GM12801 (cell line): ENCODE results near the gene RFTN2.

Experiments used
- TF ChIP-seq, protein P1 (sequence below): IDR thresholded peaks from one replicate; pipeline ENCODE4 v1.5.1; 2011; ENCODE audit warnings: control low read depth; ENCODE audit not compliant: insufficient read length; ENCODE audit errors: extremely low read depth

Gene RFTN2

DNA sequence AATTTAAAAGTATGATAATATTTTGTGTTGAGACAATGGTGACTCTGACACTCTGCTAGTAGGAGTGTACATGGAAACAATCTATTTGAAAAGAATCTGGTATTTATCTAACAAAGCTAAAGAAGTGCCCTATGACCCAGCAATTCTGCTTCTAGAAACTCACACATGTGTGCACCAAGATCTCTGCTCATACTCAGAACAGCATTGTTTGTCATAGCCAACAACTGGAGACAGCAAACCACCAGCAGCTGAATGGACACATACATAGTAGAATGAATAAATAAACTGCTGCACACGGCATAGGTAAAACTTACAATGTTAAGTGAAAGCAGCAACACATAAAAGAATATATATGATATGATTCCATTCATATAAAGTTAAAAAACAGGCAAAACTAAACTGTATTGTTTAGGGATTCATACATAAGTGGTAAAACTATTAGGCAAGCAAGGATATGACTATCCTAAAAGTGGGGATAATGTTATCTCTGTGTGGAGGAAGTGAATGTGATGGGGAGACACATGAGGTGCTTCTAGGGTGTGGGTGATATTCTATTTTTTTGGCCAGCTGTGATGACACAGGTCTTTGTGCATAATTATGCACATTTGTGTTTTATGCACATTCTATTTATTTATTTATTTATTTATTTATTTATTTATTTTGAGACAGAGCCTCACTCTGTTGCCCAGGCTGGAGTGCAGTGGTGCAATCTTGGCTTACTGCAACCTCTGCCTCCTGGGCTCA is 71.1 kb downstream of the RFTN2 start:
- TF ChIP-seq, protein P1, sequence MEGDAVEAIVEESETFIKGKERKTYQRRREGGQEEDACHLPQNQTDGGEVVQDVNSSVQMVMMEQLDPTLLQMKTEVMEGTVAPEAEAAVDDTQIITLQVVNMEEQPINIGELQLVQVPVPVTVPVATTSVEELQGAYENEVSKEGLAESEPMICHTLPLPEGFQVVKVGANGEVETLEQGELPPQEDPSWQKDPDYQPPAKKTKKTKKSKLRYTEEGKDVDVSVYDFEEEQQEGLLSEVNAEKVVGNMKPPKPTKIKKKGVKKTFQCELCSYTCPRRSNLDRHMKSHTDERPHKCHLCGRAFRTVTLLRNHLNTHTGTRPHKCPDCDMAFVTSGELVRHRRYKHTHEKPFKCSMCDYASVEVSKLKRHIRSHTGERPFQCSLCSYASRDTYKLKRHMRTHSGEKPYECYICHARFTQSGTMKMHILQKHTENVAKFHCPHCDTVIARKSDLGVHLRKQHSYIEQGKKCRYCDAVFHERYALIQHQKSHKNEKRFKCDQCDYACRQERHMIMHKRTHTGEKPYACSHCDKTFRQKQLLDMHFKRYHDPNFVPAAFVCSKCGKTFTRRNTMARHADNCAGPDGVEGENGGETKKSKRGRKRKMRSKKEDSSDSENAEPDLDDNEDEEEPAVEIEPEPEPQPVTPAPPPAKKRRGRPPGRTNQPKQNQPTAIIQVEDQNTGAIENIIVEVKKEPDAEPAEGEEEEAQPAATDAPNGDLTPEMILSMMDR: no peak

DNA sequence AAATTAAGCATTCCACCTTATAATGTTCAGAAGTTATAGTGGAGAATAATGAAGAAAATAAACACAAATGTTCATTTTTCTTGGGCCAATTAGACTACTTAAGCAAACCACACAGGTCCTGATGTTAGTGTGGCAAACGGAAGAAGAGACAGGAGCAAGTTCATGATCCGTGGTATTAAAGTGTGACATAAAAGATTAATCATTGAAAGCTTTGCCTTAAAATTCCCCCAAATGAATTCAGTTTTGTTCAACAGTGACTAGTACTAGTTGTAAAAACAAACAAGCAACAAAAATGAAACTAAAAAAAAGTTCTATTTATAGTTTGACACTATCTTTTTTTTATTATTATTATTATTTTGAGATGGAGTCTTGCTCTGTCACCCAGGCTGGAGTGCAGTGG is 73.7 kb downstream of the RFTN2 start:
- TF ChIP-seq, protein P1: no peak

DNA sequence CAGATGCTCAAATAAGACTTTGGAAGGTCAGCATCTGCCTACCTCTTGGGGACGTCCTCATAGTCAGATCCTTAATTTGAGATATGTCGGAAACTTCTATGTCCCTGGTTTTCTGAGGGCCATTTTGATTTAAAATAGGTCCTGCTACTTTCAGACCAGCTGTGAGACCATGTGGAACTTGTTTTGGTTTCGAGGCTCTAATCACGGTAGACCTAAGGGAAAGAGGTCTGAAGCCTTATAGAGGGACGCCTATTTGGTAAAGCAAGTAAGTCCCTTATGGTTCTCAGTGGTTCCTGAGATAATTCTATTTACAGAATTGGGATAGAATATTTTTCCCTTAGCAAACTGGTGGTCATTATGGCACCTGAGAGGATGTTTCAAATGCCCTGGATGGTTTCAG is 75.1 kb downstream of the RFTN2 start:
- TF ChIP-seq, protein P1: no peak

DNA sequence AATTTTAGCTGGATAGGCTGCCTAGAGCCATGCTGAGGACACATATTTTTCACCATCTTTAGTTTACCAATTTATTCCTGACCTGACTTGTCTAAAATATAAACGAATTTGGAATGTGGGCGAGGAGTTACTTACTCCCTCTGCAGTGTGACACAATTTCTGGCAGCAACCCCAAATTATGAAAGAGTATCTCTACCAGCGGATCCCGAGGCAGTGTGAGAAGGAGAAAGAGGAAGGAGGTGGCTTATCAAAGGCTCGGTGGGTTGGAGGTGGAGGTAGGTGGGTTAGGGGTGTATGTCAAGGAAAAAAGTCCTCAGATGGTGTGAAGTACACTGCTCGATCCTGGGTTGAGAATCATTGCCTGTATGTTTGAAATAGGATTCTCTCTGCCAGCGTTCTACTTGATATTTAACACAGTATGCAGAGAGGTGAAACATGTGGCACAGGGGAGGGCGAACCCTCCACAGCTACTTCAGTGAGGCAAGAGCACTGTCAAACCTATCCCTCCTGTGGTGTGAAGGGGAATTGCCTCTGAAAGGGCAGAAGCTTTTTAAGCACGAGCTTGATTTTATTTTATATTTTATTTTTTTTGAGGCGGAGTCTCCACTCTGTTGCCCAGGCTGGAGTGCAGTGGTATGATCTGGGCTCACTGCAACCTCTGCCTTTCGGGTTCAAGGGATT is 76.0 kb downstream of the RFTN2 start:
- TF ChIP-seq, protein P1: no peak

DNA sequence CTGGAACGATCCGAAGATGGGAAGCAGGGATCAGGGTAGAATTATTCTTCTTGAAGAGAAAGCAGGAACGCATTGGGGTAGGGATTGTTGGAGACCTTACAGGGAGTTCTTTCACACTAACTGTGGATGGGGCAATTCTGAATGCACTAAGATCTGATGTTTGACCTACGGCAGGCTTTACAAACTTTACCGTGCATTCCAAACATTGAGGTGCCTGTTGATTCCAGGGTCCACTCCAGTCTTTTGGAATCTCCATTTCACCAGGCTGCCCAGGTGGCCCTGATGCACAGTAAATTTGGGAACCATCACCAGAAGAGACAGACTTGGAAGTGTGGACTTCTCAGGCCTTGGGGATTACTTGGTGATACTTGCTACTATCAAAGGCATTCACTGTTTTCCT is 76.9 kb downstream of the RFTN2 start:
- TF ChIP-seq, protein P1: no peak

DNA sequence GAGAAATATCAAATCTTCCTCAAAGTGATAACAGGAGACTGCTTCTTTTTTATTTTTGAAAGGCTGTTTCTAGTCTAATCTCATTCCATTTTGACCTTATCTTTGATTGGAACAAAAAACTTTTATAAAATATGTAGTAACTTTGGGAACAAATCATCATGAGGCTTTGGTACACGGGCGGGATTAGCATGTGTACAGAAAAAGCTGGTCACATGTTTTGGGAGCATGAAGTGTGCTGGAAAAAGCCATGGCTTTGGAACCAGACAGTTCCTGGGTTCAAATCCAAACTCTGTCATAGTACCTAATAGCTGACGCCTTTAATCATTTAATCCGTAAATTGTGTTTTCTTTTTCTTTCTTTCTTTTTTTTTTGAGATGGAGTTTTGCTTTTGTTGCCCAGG is 78.2 kb downstream of the RFTN2 start:
- TF ChIP-seq, protein P1: no peak

DNA sequence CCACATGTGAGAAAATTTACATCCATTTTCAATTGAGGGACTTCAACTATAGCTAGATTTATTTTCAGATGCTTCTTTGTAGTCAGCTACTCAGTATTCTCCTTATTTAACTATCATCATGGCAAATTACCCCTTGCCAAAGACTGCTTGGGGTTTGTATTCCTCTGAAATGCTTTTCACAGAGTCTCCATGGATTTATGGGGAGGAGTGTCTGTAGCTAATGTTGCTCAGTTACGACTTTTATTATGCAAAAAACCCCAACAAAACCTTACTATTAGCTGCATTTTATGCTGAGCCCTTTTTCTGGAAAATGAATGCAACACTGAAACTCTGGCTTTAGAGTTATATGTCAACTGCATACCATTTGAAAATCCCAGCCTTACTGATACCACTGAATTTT is 78.6 kb downstream of the RFTN2 start:
- TF ChIP-seq, protein P1: no peak
